Ishikawa (cell line): ENCODE measurements around the gene TYRP1.

Experiments used
- CEBPB ChIP-seq: IDR thresholded peaks from 2 replicates; pipeline ENCODE4 v1.6.1; 2012
- CREB1 ChIP-seq: IDR thresholded peaks from 2 replicates; pipeline ENCODE4 v1.6.1; 2012; ENCODE audit warnings: low read depth
- EGR1 ChIP-seq: IDR thresholded peaks from 2 replicates; pipeline ENCODE4 v1.6.1; 2012
- EP300 ChIP-seq: IDR thresholded peaks from 2 replicates; pipeline ENCODE4 v1.6.1; 2012; ENCODE audit warnings: borderline replicate concordance
- FOXM1 ChIP-seq: IDR thresholded peaks from 2 replicates; pipeline ENCODE4 v1.6.1; 2012; ENCODE audit warnings: low read depth, borderline replicate concordance
- NFIC ChIP-seq: IDR thresholded peaks from 2 replicates; pipeline ENCODE4 v1.6.1; 2012
- RAD21 ChIP-seq: IDR thresholded peaks from 2 replicates; pipeline ENCODE4 v1.6.1; 2012; ENCODE audit warnings: low read depth
- TAF1 ChIP-seq: IDR thresholded peaks from 2 replicates; pipeline ENCODE4 v1.6.1; 2012; ENCODE audit warnings: low read depth, mild to moderate bottlenecking
- TCF12 ChIP-seq: IDR thresholded peaks from 2 replicates; pipeline ENCODE4 v1.6.1; 2012; ENCODE audit warnings: low read depth
- TEAD4 ChIP-seq: IDR thresholded peaks from 2 replicates; pipeline ENCODE4 v1.6.1; 2012
- YY1 ChIP-seq: IDR thresholded peaks from 2 replicates; pipeline ENCODE4 v1.6.1; 2012; ENCODE audit warnings: low read depth
- ZBTB7A ChIP-seq: IDR thresholded peaks from 2 replicates; pipeline ENCODE4 v1.6.1; 2012; ENCODE audit warnings: low read depth
- TF ChIP-seq, protein P1 (sequence below): IDR thresholded peaks from 2 replicates; pipeline ENCODE4 v1.6.1; 2012
- TF ChIP-seq, protein P2 (sequence below): IDR thresholded peaks from 2 replicates; pipeline ENCODE4 v1.6.1; 2012
- TF ChIP-seq, protein P3 (sequence below): IDR thresholded peaks from 2 replicates; pipeline ENCODE4 v1.6.1; 2012; ENCODE audit warnings: low read depth, mild to moderate bottlenecking

TYRP1 gene

DNA sequence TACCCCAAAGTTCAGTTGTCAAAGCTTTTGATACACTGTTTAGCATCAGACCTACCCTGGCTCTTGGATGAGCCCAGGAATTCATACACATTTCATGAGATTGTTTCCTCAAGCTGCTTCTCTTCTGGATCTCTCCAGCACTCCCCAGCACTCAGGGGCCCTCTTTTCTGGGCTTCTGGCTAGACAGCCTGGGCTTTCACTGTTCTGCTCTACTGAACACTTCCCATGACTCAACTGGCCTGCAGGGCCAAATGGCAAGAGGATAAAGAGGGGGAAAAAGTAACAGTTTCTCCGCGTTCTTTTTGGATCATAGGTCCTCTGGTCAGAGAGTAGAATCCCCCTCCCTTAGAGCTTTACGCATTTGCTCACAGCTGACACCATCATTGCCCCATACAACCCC is 60.7 kb downstream of the TYRP1 start:
- TF ChIP-seq, protein P1, sequence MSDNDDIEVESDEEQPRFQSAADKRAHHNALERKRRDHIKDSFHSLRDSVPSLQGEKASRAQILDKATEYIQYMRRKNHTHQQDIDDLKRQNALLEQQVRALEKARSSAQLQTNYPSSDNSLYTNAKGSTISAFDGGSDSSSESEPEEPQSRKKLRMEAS, result no peak
- TF ChIP-seq NFIC, result no peak
- TF ChIP-seq, protein P2, sequence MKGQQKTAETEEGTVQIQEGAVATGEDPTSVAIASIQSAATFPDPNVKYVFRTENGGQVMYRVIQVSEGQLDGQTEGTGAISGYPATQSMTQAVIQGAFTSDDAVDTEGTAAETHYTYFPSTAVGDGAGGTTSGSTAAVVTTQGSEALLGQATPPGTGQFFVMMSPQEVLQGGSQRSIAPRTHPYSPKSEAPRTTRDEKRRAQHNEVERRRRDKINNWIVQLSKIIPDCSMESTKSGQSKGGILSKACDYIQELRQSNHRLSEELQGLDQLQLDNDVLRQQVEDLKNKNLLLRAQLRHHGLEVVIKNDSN, result no peak
- TF ChIP-seq EGR1, result no peak
- no peak for TF ChIP-seq ZBTB7A
- TF ChIP-seq TCF12, result no peak
- TF ChIP-seq FOXM1, result no peak
- no peak for TF ChIP-seq CREB1
- TF ChIP-seq TEAD4, result no peak
- no peak for TF ChIP-seq CEBPB
- TF ChIP-seq, protein P3, sequence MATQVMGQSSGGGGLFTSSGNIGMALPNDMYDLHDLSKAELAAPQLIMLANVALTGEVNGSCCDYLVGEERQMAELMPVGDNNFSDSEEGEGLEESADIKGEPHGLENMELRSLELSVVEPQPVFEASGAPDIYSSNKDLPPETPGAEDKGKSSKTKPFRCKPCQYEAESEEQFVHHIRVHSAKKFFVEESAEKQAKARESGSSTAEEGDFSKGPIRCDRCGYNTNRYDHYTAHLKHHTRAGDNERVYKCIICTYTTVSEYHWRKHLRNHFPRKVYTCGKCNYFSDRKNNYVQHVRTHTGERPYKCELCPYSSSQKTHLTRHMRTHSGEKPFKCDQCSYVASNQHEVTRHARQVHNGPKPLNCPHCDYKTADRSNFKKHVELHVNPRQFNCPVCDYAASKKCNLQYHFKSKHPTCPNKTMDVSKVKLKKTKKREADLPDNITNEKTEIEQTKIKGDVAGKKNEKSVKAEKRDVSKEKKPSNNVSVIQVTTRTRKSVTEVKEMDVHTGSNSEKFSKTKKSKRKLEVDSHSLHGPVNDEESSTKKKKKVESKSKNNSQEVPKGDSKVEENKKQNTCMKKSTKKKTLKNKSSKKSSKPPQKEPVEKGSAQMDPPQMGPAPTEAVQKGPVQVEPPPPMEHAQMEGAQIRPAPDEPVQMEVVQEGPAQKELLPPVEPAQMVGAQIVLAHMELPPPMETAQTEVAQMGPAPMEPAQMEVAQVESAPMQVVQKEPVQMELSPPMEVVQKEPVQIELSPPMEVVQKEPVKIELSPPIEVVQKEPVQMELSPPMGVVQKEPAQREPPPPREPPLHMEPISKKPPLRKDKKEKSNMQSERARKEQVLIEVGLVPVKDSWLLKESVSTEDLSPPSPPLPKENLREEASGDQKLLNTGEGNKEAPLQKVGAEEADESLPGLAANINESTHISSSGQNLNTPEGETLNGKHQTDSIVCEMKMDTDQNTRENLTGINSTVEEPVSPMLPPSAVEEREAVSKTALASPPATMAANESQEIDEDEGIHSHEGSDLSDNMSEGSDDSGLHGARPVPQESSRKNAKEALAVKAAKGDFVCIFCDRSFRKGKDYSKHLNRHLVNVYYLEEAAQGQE, result no peak
- no peak for TF ChIP-seq RAD21
- TF ChIP-seq EP300, result no peak
- no peak for TF ChIP-seq TAF1
- no peak for TF ChIP-seq YY1

DNA sequence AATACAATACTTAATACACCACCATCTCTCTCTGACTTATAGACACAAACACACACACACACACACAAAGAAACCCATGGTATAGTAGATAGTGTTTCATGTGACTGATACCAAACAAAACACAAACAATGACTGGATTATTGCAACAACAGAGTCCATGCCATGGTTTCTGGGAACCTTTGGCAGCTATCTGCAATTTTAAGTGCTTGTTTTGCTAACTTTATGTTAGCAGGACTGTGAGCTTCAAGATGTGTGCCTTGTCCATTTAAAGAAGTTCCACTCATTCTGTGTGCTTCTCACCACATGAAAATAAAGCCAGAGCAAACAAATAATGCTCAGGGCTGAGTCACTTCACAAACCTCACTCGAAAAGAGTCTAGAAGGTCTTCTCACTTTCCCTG is 66.6 kb downstream of the TYRP1 start:
- TF ChIP-seq TCF12 (no peak), ZBTB7A (no peak), CEBPB (no peak), RAD21 (no peak), FOXM1 (no peak), EP300 (no peak), YY1 (no peak), TAF1 (no peak), EGR1 (no peak), TEAD4 (no peak), CREB1 (no peak)
- TF ChIP-seq, protein P3, result no peak
- TF ChIP-seq, protein P1, result no peak
- TF ChIP-seq, protein P2, result no peak
